Heart left ventricle (tissue), 16 donors: ENCODE results near the gene NDUFB11. TPM values are rescaled to one million over a fixed set of nuclear protein-coding genes. Genes with fewer than 3 reads are reported as not detected.

Source experiments
- ATAC-seq, 4 donors: fragments of 200-7000 bp; cut with Tn5 transposase; one replicate each; pipeline ENCODE4 v1.9.1; 2020 to 2022; ENCODE audit warnings: moderate library complexity in 4 of 4, mild to moderate bottlenecking in 3 of 4, moderate number of reproducible peaks in 1 of 4
- DNase-seq, 5 donors: peaks; one replicate each; pipeline ENCODE4 v3.0.0-alpha.2; 2020
- H3K27ac ChIP-seq, 12 donors: fragments of 200-600 bp; sonication (generic) in 4 of 12; one replicate each; pipeline versions ENCODE4 v1.5.0 to v1.8.0; 2016 to 2022; ENCODE audit warnings: mild to moderate bottlenecking in 2 of 12
- H3K27me3 ChIP-seq, 9 donors: fragments of 200-600 bp; sonication (generic) in 2 of 9; one replicate each; pipeline versions ENCODE4 v1.5.1 to v1.8.0; 2016 to 2022; ENCODE audit warnings: mild to moderate bottlenecking in 3 of 9
- H3K36me3 ChIP-seq, 9 donors: fragments of 200-600 bp; sonication (generic) in 2 of 9; one replicate each; pipeline versions ENCODE4 v1.5.0 to v1.8.0; 2018 to 2022; ENCODE audit warnings: mild to moderate bottlenecking in 2 of 9
- H3K4me1 ChIP-seq, 12 donors: fragments of 200-600 bp; sonication (generic) in 4 of 12; one replicate each; pipeline versions ENCODE4 v1.5.0 to v1.8.0; 2016 to 2022; ENCODE audit warnings: mild to moderate bottlenecking in 3 of 12
- H3K4me3 ChIP-seq, 12 donors: fragments of 200-600 bp; sonication (generic) in 4 of 12; one replicate each; pipeline versions ENCODE4 v1.5.0 to v1.8.0; 2017 to 2022; ENCODE audit warnings: mild to moderate bottlenecking in 9 of 12, moderate library complexity in 4 of 12
- H3K9me3 ChIP-seq, 12 donors: fragments of 200-600 bp; sonication (generic) in 4 of 12; one replicate each; pipeline versions ENCODE4 v1.5.0 to v1.8.0; 2016 to 2022; ENCODE audit warnings: mild to moderate bottlenecking in 1 of 12
- POLR2A ChIP-seq, 2 donors: fragments of 450-650 bp; IDR thresholded peaks; one replicate each; pipeline ENCODE4 v1.6.1; 2017; ENCODE audit warnings: antibody characterized with exemption in 2 of 2, mild to moderate bottlenecking in 2 of 2, moderate library complexity in 2 of 2
- WGBS, 4 donors: extraction: QIAGEN DNeasy Blood & Tissue Kit in 2 of 4; methylation state at CpG; one replicate each; pipeline versions ENCODE4 v1.1.5 to v1.1.7; 2013 to 2018; 5-methylcytosine and 5-hydroxymethylcytosine counted together
- intact Hi-C, 10 donors: fragments of 100-400 bp; cut with DNase I; formaldehyde crosslinking; loops; one replicate each; pipeline versions ENCODE4 v1.11.1 to v1.14.2; 2022
- polyA plus RNA-seq, 2 donors: library from polyadenylated mRNA; stranded (reverse); fragments of 200-250 nt; gene quantifications; one replicate each; pipeline ENCODE4 v1.2.3, GENCODE V29; 2013
- total RNA-seq, 9 donors: library from RNA; depleted of rRNA in 2 of 9; stranded (reverse); fragments of >200 nt in 2 of 9; fragmentation: NEBNext Ultra II Directional in 3 of 9; extraction: Animal tissue kit (Norgen Biotek cat#: 25700) in 3 of 9; gene quantifications; one replicate each; pipeline versions ENCODE4 v1.1.0 to v1.2.4, GENCODE V29; 2016 to 2023
- TF ChIP-seq, protein P1 (sequence below), 12 donors: fragments of 200-600 bp; sonication (generic) in 4 of 12; IDR thresholded peaks; one replicate each; pipeline versions ENCODE4 v1.5.0 to v1.8.0; 2018 to 2022; ENCODE audit warnings: antibody characterized with exemption in 12 of 12, mild to moderate bottlenecking in 5 of 12
- donor health status: ischemic (EF 13 %, LVEDD 7.1; RV severe dilation, severe dysfunction).
- donor health status: healthy with polysubstance abuse.
- donor health status: DM: no; HTN: yes; CAD: no.
- donor health status: DM: no; HTN: no; CAD: no.
- donor health status: ischemic (EF 25% LVEDD 6.9; RV normal size, moderate dysfunction).
- donor health status: ischemic (EF 25% LVEDD 5.7; RV mildly dilated, moderate dysfunction).
- donor health status: healthy.
- donor health status: DM: yes; HTN: yes; CAD: no.
- donor health status: ischemic (EF 35%, LVEDD 5.7; RV mildly dilated, moderate dysfunction).
- donor health status: nonischemic (EF 11% LVEDD 7.7; RV severe dilation, severe dysfunction).
- donor health status: DM: yes; HTN: yes; CAD: no.
- donor health status: PGD.
- donor health status: ischemic (EF 29% LVEDD 5.4; RV normal size, mild dysfunction).
- donor health status: nonischemic (EF 23%, LVEDD 6.1; RV moderate dilation, normal function).

NDUFB11 gene
- total and polyA plus RNA-seq, 11 donors: 128 to 254 (median 173) TPM

DNA sequence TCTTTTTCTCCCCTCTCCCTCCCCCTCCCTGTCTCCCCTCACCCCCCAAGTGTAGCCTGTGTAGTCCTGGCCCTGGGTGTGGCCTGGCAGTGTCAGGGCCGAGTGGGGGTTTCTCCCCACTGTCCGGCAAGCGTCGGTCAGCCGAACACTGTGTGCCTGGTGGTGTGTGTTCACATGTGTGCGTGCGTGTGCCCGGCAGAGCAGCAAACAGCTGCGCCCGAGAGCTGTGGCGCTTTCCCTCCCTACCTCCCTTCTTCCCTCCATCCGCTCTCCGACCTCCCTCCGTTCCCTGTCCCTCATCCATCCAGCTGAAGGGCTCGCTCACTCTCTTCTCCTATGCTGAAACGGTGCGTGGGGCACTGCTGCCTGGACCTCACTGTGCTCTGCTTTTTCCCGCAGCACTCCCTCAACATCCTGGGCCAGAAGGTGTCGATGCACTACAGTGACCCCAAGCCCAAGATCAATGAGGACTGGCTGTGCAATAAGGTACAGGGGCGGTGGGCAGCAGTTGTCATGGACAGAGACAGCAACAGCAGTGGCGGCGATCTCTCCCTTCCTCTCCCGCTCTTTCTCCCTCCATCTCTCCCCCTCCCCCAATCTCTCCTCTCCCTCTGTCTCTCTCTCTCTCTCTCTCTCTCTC, 31.7 kb upstream of the NDUFB11 start:
- H3K27ac ChIP-seq: no peak overlapping the region
- no peaks in the 10 kb centered on the region for H3K9me3 ChIP-seq
- peaks cover 0 to 5% (median 0%) of the 10 kb centered on the region in 12 donors for H3K4me1 ChIP-seq
- WGBS, 4 donors: 81 to 93% (median 90%) methylated on average over 23 of the region's 23 CpGs
- intact Hi-C loops: no loop called here
- no peak overlapping the region for H3K4me3 ChIP-seq
- DNase-seq (peak in 1 of 5 donors; percentile 20), ATAC-seq (no peak)
- peaks cover 0 to 92% (median 77%) of the 10 kb centered on the region in 9 donors for H3K36me3 ChIP-seq
- H3K27me3 ChIP-seq: peaks cover 0 to 24% (median 0%) of the 10 kb centered on the region in 9 donors
- TF ChIP-seq, protein P1, sequence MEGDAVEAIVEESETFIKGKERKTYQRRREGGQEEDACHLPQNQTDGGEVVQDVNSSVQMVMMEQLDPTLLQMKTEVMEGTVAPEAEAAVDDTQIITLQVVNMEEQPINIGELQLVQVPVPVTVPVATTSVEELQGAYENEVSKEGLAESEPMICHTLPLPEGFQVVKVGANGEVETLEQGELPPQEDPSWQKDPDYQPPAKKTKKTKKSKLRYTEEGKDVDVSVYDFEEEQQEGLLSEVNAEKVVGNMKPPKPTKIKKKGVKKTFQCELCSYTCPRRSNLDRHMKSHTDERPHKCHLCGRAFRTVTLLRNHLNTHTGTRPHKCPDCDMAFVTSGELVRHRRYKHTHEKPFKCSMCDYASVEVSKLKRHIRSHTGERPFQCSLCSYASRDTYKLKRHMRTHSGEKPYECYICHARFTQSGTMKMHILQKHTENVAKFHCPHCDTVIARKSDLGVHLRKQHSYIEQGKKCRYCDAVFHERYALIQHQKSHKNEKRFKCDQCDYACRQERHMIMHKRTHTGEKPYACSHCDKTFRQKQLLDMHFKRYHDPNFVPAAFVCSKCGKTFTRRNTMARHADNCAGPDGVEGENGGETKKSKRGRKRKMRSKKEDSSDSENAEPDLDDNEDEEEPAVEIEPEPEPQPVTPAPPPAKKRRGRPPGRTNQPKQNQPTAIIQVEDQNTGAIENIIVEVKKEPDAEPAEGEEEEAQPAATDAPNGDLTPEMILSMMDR (IDR thresholded peaks at IDR 0.05): no peak
- TF ChIP-seq POLR2A (IDR thresholded peaks at IDR 0.05): no peak

DNA sequence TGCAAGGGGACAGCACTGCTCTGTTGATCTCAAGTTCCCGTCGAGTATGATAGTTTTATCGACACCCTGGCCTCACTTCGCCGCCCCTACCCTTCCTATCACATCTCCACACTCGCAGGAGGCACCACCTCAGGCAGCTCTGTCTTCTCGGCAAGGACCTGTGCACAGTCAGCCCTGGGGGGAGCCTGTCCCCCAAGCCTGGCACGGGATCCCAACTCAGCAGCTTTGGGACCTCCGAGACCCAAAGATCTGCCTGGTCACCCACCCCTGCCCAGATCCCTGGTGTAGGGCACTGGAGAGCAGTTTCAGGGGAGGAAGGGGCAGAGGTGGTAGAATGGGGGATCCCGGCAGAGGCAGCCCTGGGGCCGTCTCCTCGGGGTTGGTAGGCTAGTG, 31.1 kb upstream of the NDUFB11 start:
- no peak overlapping the region for H3K27ac ChIP-seq
- H3K9me3 ChIP-seq: no peaks in the 10 kb centered on the region
- no peak overlapping the region for H3K4me3 ChIP-seq
- DNase-seq (peak in 1 of 5 donors; percentile 18), ATAC-seq (no peak)
- peaks cover 0 to 8% (median 0%) of the 10 kb centered on the region in 12 donors for H3K4me1 ChIP-seq
- intact Hi-C loops: no loop called here
- TF ChIP-seq, protein P1 (IDR thresholded peaks at IDR 0.05): no peak
- no peak for TF ChIP-seq POLR2A (IDR thresholded peaks at IDR 0.05)
- H3K36me3 ChIP-seq: peaks cover 0 to 88% (median 75%) of the 10 kb centered on the region in 9 donors
- 77 to 92% (median 85%) methylated on average over 12 of the region's 12 CpGs for WGBS, 4 donors
- peaks cover 0 to 22% (median 0%) of the 10 kb centered on the region in 9 donors for H3K27me3 ChIP-seq

DNA sequence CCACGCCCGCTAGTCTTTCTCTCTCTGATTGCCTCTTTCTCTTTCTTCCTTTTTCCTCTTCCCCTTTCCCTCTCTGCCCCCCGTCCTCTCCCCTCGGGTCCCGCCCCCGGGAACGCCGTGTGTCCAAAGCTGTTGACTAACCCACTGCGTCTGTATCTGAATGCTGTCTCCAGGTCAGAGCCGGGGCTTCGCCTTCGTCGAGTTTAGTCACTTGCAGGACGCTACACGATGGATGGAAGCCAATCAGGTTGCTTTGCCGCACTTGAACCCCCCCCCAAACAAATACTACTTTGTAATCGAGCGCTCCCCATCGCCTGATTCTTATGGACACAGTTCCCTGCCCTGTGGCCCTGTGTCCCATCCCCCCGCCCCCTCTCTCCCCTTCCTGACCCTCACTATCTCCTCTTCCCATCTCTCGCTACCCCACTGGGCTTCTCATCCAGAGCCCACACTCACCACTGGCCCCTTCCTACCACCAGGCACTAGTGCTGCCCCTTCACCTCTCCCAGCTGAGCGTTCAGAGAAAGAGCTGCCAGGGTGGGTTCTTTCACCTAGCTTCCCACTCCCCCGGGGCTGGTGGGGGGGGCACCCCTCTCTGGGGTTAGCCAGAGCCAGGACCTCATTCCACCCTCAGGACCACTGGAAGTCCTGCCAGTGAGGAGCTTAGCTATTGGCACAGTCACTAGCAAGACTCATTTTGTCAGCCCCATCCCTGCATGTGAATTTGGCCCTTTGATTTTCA, 30.5 kb upstream of the NDUFB11 start:
- intact Hi-C loops: no loop called here
- no peak overlapping the region for H3K27ac ChIP-seq
- peaks cover 0 to 13% (median 0%) of the 10 kb centered on the region in 12 donors for H3K4me1 ChIP-seq
- H3K27me3 ChIP-seq: peaks cover 0 to 16% (median 0%) of the 10 kb centered on the region in 9 donors
- DNase-seq (peak in 1 of 5 donors; percentile 5), ATAC-seq (no peak)
- H3K36me3 ChIP-seq: peaks cover 0 to 85% (median 71%) of the 10 kb centered on the region in 9 donors
- TF ChIP-seq, protein P1 (IDR thresholded peaks at IDR 0.05): no peak
- TF ChIP-seq POLR2A (IDR thresholded peaks at IDR 0.05): no peak
- no peaks in the 10 kb centered on the region for H3K9me3 ChIP-seq
- no peak overlapping the region for H3K4me3 ChIP-seq
- 82 to 88% (median 85%) methylated on average over 23 of the region's 23 CpGs for WGBS, 4 donors

GRCh38 chrX:47174376-47174775, 29.9 kb upstream of the NDUFB11 start:
- DNase-seq (peak in 1 of 5 donors; percentile 19), ATAC-seq (no peak)
- H3K27me3 ChIP-seq: peaks cover 0 to 15% (median 0%) of the 10 kb centered on the region in 9 donors
- no peak overlapping the region for H3K4me3 ChIP-seq
- H3K9me3 ChIP-seq: no peaks in the 10 kb centered on the region
- peaks cover 0 to 80% (median 71%) of the 10 kb centered on the region in 9 donors for H3K36me3 ChIP-seq
- H3K27ac ChIP-seq: no peak overlapping the region
- peaks cover 0 to 13% (median 0%) of the 10 kb centered on the region in 12 donors for H3K4me1 ChIP-seq
- intact Hi-C loops: no loop called here
- TF ChIP-seq, protein P1 (IDR thresholded peaks at IDR 0.05): no peak
- no peak for TF ChIP-seq POLR2A (IDR thresholded peaks at IDR 0.05)
- WGBS, 4 donors: 83 to 96% (median 87%) methylated on average over 11 to 12 of the region's 12 CpGs
